Neural cell (in vitro differentiated cells): ENCODE data around the gene FUNDC2. TPM values are rescaled to one million over a fixed set of nuclear protein-coding genes. Genes with fewer than 3 reads are reported as not detected.

Experiments used
- H2AFZ ChIP-seq: fragments of 200-600, 300-800 bp; sonication (generic), shearing (Covaris generic); 2 replicates; pipeline ENCODE4 v1.6.0; 2014; ENCODE audit warnings: low read depth, mild to moderate bottlenecking, antibody characterized with exemption, low read length, moderate library complexity
- H3F3A ChIP-seq: fragments of 200-600 bp; shearing (Covaris generic); 2 replicates; pipeline ENCODE4 v1.6.1; 2016; ENCODE audit warnings: mild to moderate bottlenecking, moderate library complexity, mixed read lengths, antibody characterized with exemption, low read length; ENCODE audit not compliant: insufficient read depth, poor library complexity, severe bottlenecking
- H3K27ac ChIP-seq: fragments of 200-600, 300-800 bp; sonication (generic), shearing (Covaris generic); 2 replicates; pipeline ENCODE4 v1.5.1; 2014; ENCODE audit warnings: mild to moderate bottlenecking, low read length, moderate library complexity
- H3K27me3 ChIP-seq: fragments of 300-800, 200-600 bp; sonication (generic), shearing (Covaris generic); 2 replicates; pipeline ENCODE4 v1.6.0; 2014; ENCODE audit warnings: mild to moderate bottlenecking, low read depth, low read length, moderate library complexity; ENCODE audit not compliant: insufficient read depth
- H3K36me3 ChIP-seq: fragments of 300-800, 200-600 bp; sonication (generic), shearing (Covaris generic); 2 replicates; pipeline ENCODE4 v1.5.1; 2014; ENCODE audit warnings: mild to moderate bottlenecking, antibody characterized with exemption, low read length, moderate library complexity; ENCODE audit not compliant: insufficient read depth
- H3K4me2 ChIP-seq: fragments of 300-800, 200-600 bp; sonication (generic), shearing (Covaris generic); 2 replicates; pipeline ENCODE4 v1.6.0; 2014; ENCODE audit warnings: mild to moderate bottlenecking, low read length
- H3K4me3 ChIP-seq: fragments of 300-800, 200-600 bp; sonication (generic), shearing (Covaris generic); 2 replicates; pipeline ENCODE4 v1.5.1; 2014; ENCODE audit warnings: mild to moderate bottlenecking, low read length, moderate library complexity
- H3K79me2 ChIP-seq: fragments of 200-600 bp; shearing (Covaris generic); replicated peaks from 2 replicates; pipeline ENCODE4 v1.6.0; 2014; ENCODE audit warnings: mild to moderate bottlenecking, low read length, moderate library complexity; ENCODE audit not compliant: insufficient read depth
- H3K9ac ChIP-seq: fragments of 300-800, 200-600 bp; sonication (generic), shearing (Covaris generic); 2 replicates; pipeline ENCODE4 v1.6.1; 2016; ENCODE audit warnings: mild to moderate bottlenecking, low read length, mixed read lengths
- H3K9me2 ChIP-seq: fragments of 200-600 bp; shearing (Covaris generic); 2 replicates; pipeline ENCODE4 v1.6.1; 2016; ENCODE audit warnings: mild to moderate bottlenecking, low read length, mixed read lengths; ENCODE audit not compliant: insufficient read depth
- H3K9me3 ChIP-seq: fragments of 200-600, 300-800 bp; sonication (generic), shearing (Covaris generic); 2 replicates; pipeline ENCODE4 v1.6.1; 2016; ENCODE audit warnings: mild to moderate bottlenecking, mixed run types, low read length, moderate library complexity, mixed read lengths
- H4K20me1 ChIP-seq: fragments of 200-600 bp; shearing (Covaris generic); 2 replicates; pipeline ENCODE4 v1.6.1; 2016; ENCODE audit warnings: mild to moderate bottlenecking, mixed run types; ENCODE audit not compliant: insufficient read depth
- CTCF ChIP-seq: fragments of 450-650 bp; IDR thresholded peaks from 2 replicates; pipeline ENCODE4 v1.5.1; 2014; ENCODE audit warnings: antibody characterized with exemption, mild to moderate bottlenecking, moderate library complexity; ENCODE audit not compliant: poor library complexity, severe bottlenecking
- EP300 ChIP-seq: fragments of 450-650 bp; conservative IDR thresholded peaks from 2 replicates; pipeline ENCODE4 v1.6.1; 2014; ENCODE audit warnings: antibody characterized with exemption, mild to moderate bottlenecking, moderate library complexity; ENCODE audit not compliant: poor library complexity, severe bottlenecking
- MXI1 ChIP-seq: fragments of 450-650 bp; conservative IDR thresholded peaks from 2 replicates; pipeline ENCODE4 v1.6.1; 2014; ENCODE audit warnings: antibody characterized with exemption, mild to moderate bottlenecking; ENCODE audit not compliant: poor library complexity, severe bottlenecking
- POLR2AphosphoS5 ChIP-seq: IDR thresholded peaks from 2 replicates; pipeline ENCODE4 v1.6.1; 2012
- RAD21 ChIP-seq: fragments of 450-650 bp; conservative IDR thresholded peaks from 2 replicates; pipeline ENCODE4 v1.6.1; 2014; ENCODE audit warnings: antibody characterized with exemption, mild to moderate bottlenecking, moderate library complexity
- REST ChIP-seq: IDR thresholded peaks from 2 replicates; pipeline ENCODE4 v1.6.1; 2012; ENCODE audit warnings: borderline replicate concordance
- SMC3 ChIP-seq: fragments of 450-650 bp; conservative IDR thresholded peaks from 2 replicates; pipeline ENCODE4 v1.6.1; 2014; ENCODE audit warnings: antibody characterized with exemption, mild to moderate bottlenecking, moderate library complexity; ENCODE audit not compliant: poor library complexity
- TAF1 ChIP-seq: IDR thresholded peaks from 2 replicates; pipeline ENCODE4 v1.6.1; 2012; ENCODE audit warnings: low read depth
- polyA plus RNA-seq: library from polyadenylated mRNA; depleted of rRNA; stranded (reverse); fragments of >200 nt; gene quantifications from 2 replicates; pipeline ENCODE4 v1.2.3, GENCODE V29; 2014

Gene FUNDC2
- polyA plus RNA-seq, 1 donor from 2014 or later: 139 TPM

GRCh38 chrX:155094468-155095061, 67.9 kb downstream of the FUNDC2 start:
- Histone ChIP-seq H3K9me2 (no peaks in the 10 kb centered on the region), H3K4me2 (no peak overlapping the region), H3K9ac (no peak overlapping the region), H3F3A (no peaks in the 10 kb centered on the region), H4K20me1 (no peaks in the 10 kb centered on the region), H3K36me3 (no peaks in the 10 kb centered on the region), H2AFZ (no peak overlapping the region), H3K9me3 (no peaks in the 10 kb centered on the region), H3K4me3 (no peak overlapping the region), H3K27me3 (no peaks in the 10 kb centered on the region), H3K27ac (no peak overlapping the region), H3K79me2 (no peaks in the 10 kb centered on the region)
- TF ChIP-seq RAD21 (peak; percentile 50), CTCF (peak; percentile 63), SMC3 (peak; percentile 51), REST (no peak), POLR2AphosphoS5 (no peak), EP300 (no peak)

- Histone ChIP-seq H4K20me1 (no peaks in the 10 kb centered on the region), H3K9ac (no peak overlapping the region), H3K27me3 (no peaks in the 10 kb centered on the region), H2AFZ (no peak overlapping the region), H3K36me3 (no peaks in the 10 kb centered on the region), H3K4me2 (no peak overlapping the region), H3K4me3 (no peak overlapping the region), H3K9me3 (no peaks in the 10 kb centered on the region), H3F3A (no peaks in the 10 kb centered on the region), H3K79me2 (no peaks in the 10 kb centered on the region), H3K9me2 (no peaks in the 10 kb centered on the region), H3K27ac (no peak overlapping the region)
- TF ChIP-seq EP300: no peak
- TF ChIP-seq SMC3: no peak
- no peak for TF ChIP-seq TAF1
- no peak for TF ChIP-seq MXI1
- no peak for TF ChIP-seq REST
- no peak for TF ChIP-seq RAD21
- no peak for TF ChIP-seq POLR2AphosphoS5
These were observed 79.3 kb downstream of the FUNDC2 start for GRCh38 chrX:155105919-155106318.
